Hepatocyte (in vitro differentiated cells): ENCODE results near the gene GAS2L3.

Experiments used
- CTCF ChIP-seq: fragments of 200-600 bp; sonication (generic); IDR thresholded peaks from 2 replicates; pipeline ENCODE4 v1.5.1; 2016; ENCODE audit warnings: antibody characterized with exemption, mild to moderate bottlenecking; ENCODE audit not compliant: poor library complexity
- EZH2phosphoT487 ChIP-seq: fragments of 200-600 bp; sonication (generic); IDR thresholded peaks from one replicate; pipeline ENCODE4 v1.6.1; 2018; ENCODE audit warnings: antibody characterized with exemption, mild to moderate bottlenecking, low read depth, moderate library complexity; ENCODE audit not compliant: unreplicated experiment, severe bottlenecking

GRCh38 chr12:100528034-100528433 is 45.5 kb upstream of the GAS2L3 start:
- TF ChIP-seq EZH2phosphoT487, result no peak
- TF ChIP-seq CTCF, result no peak
